ENCODE measurements around the gene SAMD11.
"Not testable (repeated sequence)": the region's sequence is repeated elsewhere in the genome, so short reads cannot be mapped to it uniquely, and the experiment has no call there.

SAMD11 gene

GRCh38 chr1:923131-923990 lies at the start of gene SAMD11:
Gene SAMD11, plus strand, starts transcription at chr1:923923. Its CDS starts 509 bp downstream, at chr1:924432.
- no peak for DNase-seq

GRCh38 chr1:876428-877208 lies 47.1 kb upstream of the SAMD11 start:
- DNase-seq = not testable (repeated sequence)

GRCh38 chr1:877209-877986 lies 46.3 kb upstream of the SAMD11 start:
- DNase-seq = not testable (repeated sequence)

GRCh38 chr1:880511-880910 lies 43.2 kb upstream of the SAMD11 start:
- not testable (repeated sequence) for DNase-seq

GRCh38 chr1:880915-881314 lies 42.8 kb upstream of the SAMD11 start:
- not testable (repeated sequence) for DNase-seq

- no peak for DNase-seq
Measured at GRCh38 chr1:886311-886710, 37.4 kb upstream of the SAMD11 start.

GRCh38 chr1:886760-887159 lies 37.0 kb upstream of the SAMD11 start:
- no peak for DNase-seq

- no peak for DNase-seq
Measured at GRCh38 chr1:888297-888696, 35.4 kb upstream of the SAMD11 start.

GRCh38 chr1:889774-890173 lies 33.9 kb upstream of the SAMD11 start:
- DNase-seq = not testable (repeated sequence)

GRCh38 chr1:890234-890633 lies 33.5 kb upstream of the SAMD11 start:
- DNase-seq = not testable (repeated sequence)

- no peak for DNase-seq
Measured at GRCh38 chr1:890661-891060, 33.1 kb upstream of the SAMD11 start.

- no peak for DNase-seq
Measured at GRCh38 chr1:897226-897625, 26.5 kb upstream of the SAMD11 start.

GRCh38 chr1:897951-898350 lies 25.8 kb upstream of the SAMD11 start:
- DNase-seq = not testable (repeated sequence)

GRCh38 chr1:899636-900317 lies 23.9 kb upstream of the SAMD11 start:
- no peak for DNase-seq

- no peak for DNase-seq
Measured at GRCh38 chr1:901108-901859, 22.4 kb upstream of the SAMD11 start.

- DNase-seq = no peak
Measured at GRCh38 chr1:902802-903201, 20.9 kb upstream of the SAMD11 start.

GRCh38 chr1:903305-903704 lies 20.4 kb upstream of the SAMD11 start:
- no peak for DNase-seq

GRCh38 chr1:903721-904271 lies 19.9 kb upstream of the SAMD11 start:
- DNase-seq = no peak

- DNase-seq = peak; percentile 21
Measured at GRCh38 chr1:904310-904950, 19.3 kb upstream of the SAMD11 start.

GRCh38 chr1:905071-905749 lies 18.5 kb upstream of the SAMD11 start:
- DNase-seq = no peak
